ENCODE measurements around the gene VPS26A.
A peak's percentile ranks its signal among the peaks of the same experiment; 100 is the strongest.
"Not testable (repeated sequence)": the region's sequence is repeated elsewhere in the genome, so short reads cannot be mapped to it uniquely, and the experiment has no call there.

VPS26A gene

GRCh38 chr10:69104994-69105790 is 18.8 kb upstream of the VPS26A start:
- DNase-seq: no peak

DNA sequence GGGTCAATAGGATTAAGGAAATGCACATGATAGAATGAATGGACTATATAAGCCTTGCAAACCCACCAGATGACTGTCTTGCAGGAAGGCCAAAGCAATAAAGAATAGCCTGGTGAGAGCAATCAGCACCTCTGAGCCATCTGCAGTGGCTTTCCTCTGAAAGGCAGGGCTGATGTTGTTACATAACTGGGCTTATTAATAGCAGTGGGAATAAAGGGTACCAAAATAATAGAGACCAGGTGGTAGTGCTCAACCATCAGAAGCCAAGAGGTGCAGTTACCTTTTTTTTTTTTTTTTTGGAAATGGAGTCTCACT is 16.8 kb upstream of the VPS26A start:
- DNase-seq: no peak

DNA sequence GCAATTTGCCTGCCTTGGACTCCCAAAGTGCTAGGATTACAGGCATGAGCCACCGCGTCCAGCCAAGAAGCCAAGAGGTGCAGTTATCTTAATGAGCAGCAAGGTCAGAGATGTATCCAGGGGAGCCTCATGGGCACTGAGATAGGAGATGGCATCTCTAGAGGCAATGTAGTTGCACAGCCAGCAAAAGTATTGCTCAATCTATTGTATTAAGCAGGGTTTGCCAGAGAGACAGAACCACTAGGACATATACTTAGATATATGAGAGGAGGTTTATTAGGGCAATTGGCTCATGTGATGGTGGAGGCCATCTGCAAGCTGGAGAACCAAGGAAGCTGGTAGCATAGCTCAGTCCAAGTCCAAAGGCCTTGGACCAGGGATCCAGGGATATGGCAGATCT is 16.3 kb upstream of the VPS26A start:
- no peak for DNase-seq

DNA sequence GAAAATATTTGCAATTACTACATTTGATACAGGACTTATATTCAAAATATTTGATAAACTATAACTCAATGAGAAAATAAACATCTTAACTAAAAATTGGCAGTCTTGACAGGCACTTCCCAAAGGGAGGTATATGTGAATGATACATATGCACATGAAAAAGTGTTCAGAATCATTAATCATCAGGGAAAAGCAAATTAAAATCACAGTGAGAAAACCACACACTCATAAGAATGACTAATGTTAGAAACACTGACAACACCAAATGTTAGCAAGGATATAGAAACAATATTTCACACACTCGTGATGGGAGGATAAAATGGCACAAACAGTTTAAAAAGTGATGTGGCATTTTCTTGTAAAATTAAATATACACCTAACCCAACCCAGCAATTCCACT is 4.1 kb upstream of the VPS26A start:
- no peak for DNase-seq

- DNase-seq: peak; percentile 46
Observed at GRCh38 chr10:69123306-69123746, 652 bp upstream of the VPS26A start.

- peak; percentile 3 for DNase-seq
Observed at GRCh38 chr10:69124563-69125268, 738 bp downstream of the VPS26A start.

- DNase-seq: no peak
Observed at GRCh38 chr10:69125554-69125953, 1.6 kb downstream of the VPS26A start.

- no peak for DNase-seq
Observed at GRCh38 chr10:69130251-69130650, 6.3 kb downstream of the VPS26A start.

DNA sequence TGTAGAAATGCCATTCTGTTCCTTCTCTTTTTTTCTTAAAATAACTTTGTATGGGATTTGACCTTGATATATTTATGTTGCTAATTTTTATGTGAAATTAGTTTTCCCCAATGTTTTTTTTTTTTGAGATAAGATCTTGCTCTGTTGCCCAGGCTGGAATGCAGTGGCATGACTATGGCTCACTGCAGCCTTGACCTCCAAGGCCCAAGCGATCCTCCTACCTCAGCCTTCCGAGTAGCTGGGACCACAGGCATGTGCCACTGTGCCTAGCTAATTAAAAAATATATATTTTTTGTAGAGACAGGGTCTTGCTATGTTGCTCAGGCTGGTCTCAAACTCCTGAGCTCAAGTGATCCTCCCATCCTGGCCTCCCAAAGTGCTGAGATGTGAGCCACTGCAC is 16.0 kb downstream of the VPS26A start:
- no peak for DNase-seq

- no peak for DNase-seq
Observed at GRCh38 chr10:69141304-69141703, 17.3 kb downstream of the VPS26A start.

DNA sequence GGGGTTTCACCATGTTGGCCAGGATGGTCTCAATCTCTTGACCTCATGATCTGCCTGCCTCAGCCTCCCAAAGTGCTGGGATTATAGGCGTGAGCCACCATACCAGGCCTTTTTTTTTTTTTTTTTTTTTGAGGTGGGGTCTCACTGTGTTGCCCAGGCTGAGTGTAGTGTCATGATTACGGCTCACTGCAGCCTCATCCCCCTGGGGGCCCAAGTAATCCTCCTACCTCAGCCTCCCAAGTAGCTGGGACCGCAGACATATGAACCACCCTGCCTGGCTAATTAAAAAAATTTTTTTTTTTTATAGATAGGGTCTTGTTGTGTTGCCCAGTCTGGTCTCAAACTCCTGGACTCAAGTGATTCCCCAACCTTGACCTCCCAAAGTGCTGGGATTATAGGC is 18.1 kb downstream of the VPS26A start:
- not testable (repeated sequence) for DNase-seq

DNA sequence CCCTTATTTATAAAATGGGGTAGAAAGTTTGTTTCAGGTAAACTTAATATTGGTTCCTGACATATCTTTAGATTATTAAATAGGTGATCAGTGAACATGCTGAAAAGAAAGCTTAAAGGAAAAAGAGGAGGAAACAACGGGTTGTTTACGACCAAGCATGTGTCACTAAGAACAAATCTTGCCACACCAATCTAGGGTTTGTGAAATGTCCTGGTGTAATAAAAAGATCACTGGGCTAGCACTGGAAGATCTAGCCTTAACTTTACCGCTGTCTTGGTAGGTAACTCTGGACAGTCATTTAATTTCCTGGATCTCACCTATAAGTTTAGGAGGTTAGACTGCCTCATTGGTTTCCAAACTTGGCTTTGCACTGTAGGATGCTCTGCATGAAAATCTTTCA is 19.0 kb downstream of the VPS26A start:
- no peak for DNase-seq

- DNase-seq: no peak
Observed at GRCh38 chr10:69145329-69145728, 21.4 kb downstream of the VPS26A start.

GRCh38 chr10:69145864-69146263 is 21.9 kb downstream of the VPS26A start:
- no peak for DNase-seq

- DNase-seq: no peak
Observed at GRCh38 chr10:69146759-69147158, 22.8 kb downstream of the VPS26A start.

DNA sequence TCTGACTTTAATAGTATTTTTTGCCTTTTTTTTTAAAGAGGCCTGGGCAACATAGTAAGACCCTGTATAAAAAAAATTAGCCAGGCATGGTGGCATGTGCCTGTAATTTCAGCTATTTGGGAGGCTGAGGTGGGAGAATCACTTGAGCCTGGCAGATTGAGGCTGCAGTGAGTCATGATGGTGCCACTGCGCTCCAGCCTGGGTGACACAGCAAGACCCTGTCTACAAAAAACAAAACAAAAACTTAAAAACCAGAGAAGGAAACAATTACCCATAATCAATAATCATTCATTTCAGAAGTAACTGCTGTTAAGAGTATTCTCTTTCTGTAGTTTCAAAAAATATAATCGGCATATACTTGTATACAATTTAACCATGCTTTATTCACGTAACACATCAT is 28.0 kb downstream of the VPS26A start:
- no peak for DNase-seq

- no peak for DNase-seq
Observed at GRCh38 chr10:69153227-69153626, 29.2 kb downstream of the VPS26A start.

- DNase-seq: no peak
Observed at GRCh38 chr10:69160809-69161241, 36.8 kb downstream of the VPS26A start.

GRCh38 chr10:69168493-69168892 is 44.5 kb downstream of the VPS26A start:
- DNase-seq: no peak

DNA sequence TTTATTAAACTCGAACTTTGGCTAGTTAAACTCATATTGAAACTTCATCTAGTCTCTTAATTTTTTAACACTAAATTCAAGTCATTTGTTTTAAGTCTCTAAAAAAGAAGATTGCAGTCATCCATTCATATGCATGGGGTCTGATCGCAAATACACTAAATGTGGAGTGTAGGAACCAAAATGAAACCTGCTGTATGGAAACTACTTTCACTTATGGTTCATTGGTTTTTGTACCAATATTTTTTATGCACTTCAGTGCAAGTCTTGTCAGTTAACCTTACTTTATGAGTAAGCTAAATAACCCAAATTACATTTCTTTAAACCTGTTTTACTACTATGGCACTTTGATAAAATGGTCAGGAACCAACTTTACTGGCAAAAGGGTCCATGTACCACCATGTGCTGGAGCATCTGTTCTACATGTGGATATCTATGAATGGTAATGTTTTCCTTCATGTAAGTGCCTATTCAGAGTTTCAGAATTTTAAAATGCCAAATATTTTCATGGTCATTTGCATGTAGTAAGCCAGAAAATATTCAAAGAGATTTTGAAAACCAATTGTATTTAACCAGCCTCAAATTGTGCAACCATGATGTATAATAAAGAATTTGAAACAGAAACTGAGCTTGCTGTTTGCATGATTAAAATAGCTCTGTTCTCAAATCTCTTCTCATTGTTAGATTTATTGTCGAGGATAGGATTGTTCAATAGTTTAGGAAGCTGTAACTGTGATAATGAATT is 48.4 kb downstream of the VPS26A start:
- DNase-seq: no peak

- not testable (repeated sequence) for DNase-seq
Observed at GRCh38 chr10:69175326-69175725, 51.3 kb downstream of the VPS26A start.

DNA sequence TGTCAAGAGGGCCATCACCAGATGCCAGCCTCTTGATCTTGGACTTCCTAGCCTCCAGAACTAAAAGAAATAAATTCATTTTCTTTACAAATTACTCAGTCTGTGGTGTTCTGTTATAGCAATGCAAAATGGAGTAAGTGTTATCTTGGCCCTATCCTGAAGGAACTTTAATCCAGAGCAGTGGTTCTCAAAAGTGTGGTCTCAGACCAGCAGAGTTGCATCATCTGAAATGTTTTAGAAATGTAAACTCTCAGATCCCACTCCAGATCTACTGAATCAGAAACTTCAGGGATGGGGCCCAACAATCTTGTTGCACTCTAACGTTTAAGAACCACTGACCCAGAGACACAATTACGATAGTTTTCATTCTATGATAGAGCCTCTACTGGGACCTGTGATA is 52.8 kb downstream of the VPS26A start:
- DNase-seq: no peak

- DNase-seq: no peak
Observed at GRCh38 chr10:69179089-69179742, 55.2 kb downstream of the VPS26A start.
